22Rv1 (cell line): Measurements from ENCODE around the gene FRAS1.

Source experiments
- H3K27ac ChIP-seq: fragments of 450-650 bp; 2 replicates; pipeline ENCODE4 v1.5.1; 2017
- CTCF ChIP-seq: fragments of 450-650 bp; IDR thresholded peaks from 2 replicates; pipeline ENCODE4 v1.5.1; 2017; ENCODE audit warnings: mild to moderate bottlenecking
- ZFX ChIP-seq: fragments of 450-650 bp; IDR thresholded peaks from 2 replicates; pipeline ENCODE4 v1.6.1; 2017; ENCODE audit warnings: antibody characterized with exemption, borderline replicate concordance

Gene FRAS1

GRCh38 chr4:78552389-78553042 lies 495.4 kb downstream of the FRAS1 start:
- no peak overlapping the region for H3K27ac ChIP-seq

GRCh38 chr4:78553043-78553396 lies 495.9 kb downstream of the FRAS1 start:
- H3K27ac ChIP-seq: no peak overlapping the region
- TF ChIP-seq CTCF: no peak
- no peak for TF ChIP-seq ZFX

More at GRCh38 chr4:78552389-78553042, 495.4 kb downstream of the FRAS1 start:
- TF ChIP-seq ZFX (no peak), CTCF (no peak)

DNA sequence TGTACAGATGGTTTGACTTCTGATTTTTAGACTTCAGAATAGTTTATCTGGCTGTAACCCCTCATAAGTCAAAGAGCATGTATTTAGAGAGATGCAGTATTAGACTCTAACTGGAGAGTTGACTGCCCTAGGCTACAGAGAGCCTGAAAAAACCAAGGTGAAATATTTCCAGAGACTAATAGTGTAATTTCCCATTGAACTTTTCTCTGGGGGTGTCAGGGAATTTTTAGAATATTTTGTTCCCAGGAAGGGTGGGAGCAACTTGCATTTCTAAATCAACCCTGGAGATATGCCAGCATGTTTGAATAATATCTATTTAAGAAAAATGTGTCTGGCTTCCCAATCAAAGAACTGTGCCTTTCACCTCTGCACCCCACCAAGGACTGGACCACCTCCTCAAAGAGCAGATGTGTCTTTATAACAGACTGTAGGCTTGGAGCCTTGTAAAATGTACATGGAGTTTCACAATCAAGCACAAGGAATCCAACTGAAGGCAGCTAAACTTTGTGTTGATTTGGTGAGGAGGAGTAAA lies 496.5 kb downstream of the FRAS1 start:
- TF ChIP-seq ZFX: no peak
- TF ChIP-seq CTCF: no peak
- no peak overlapping the region for H3K27ac ChIP-seq

- no peak overlapping the region for H3K27ac ChIP-seq
- TF ChIP-seq ZFX (no peak), CTCF (no peak)
Observed at GRCh38 chr4:78556665-78557064, 499.5 kb downstream of the FRAS1 start.

DNA sequence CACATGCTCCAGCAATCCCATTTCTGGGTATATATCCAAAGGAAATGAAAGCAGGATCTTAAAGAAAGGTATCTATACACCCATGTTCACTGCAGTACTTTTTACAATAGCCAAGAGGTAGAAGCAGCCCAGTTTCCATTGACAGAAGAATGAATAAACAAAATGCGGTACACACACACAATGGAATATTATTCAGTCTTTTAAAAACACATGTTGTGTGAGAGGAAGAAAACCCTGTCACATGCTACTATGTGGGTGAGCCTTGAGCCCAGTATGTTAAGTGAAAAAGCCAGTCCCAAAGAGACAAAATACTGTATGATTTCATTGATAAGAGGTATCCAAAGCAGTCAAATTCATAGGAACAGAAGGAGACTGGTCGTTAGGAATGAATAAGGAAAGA lies 500.7 kb downstream of the FRAS1 start:
- no peak overlapping the region for H3K27ac ChIP-seq
- no peak for TF ChIP-seq ZFX
- TF ChIP-seq CTCF: no peak

GRCh38 chr4:78558410-78558809 lies 501.3 kb downstream of the FRAS1 start:
- TF ChIP-seq CTCF: no peak
- no peak for TF ChIP-seq ZFX
- no peak overlapping the region for H3K27ac ChIP-seq

DNA sequence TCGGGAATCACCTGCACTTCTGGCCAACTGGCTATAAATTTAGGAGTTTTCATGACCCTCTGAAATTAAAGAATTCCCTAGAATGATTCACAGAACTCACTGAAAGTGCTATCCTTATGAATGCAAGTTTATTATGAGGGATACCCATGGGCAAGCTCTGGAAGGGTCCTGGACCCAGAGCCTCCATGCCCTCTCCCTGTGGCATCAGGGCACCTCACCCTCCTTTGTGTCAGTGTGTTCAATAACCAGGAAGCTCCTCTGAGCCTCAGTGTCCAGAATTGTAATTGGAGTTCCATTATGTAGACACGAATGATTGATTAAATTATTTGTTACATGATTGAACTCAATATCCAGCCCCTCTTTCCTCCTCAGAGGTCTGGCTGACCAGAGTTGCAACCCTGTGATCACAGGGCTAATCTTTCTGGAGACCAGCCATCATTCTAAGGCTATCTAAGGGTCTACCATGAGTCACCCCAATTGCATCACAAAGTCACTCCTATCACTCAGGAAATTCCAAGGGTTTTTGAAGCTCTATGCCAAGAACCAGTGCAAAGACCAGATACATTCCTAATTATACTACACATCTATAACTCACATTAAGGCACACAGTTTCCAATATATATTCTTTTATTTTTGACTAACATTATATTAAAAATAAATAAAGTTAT lies 503.3 kb downstream of the FRAS1 start:
- TF ChIP-seq CTCF: no peak
- no peak for TF ChIP-seq ZFX

More for the DNA sequence above, 503.3 kb downstream of the FRAS1 start:
- H3K27ac ChIP-seq: no peak overlapping the region
